ENCODE measurements around the gene ADD3. TPM values are rescaled to one million over a fixed set of nuclear protein-coding genes. Genes with fewer than 3 reads are reported as not detected.

Gene ADD3
- total RNA-seq, 2 donors from 2014 or later: 127 to 131 TPM

DNA sequence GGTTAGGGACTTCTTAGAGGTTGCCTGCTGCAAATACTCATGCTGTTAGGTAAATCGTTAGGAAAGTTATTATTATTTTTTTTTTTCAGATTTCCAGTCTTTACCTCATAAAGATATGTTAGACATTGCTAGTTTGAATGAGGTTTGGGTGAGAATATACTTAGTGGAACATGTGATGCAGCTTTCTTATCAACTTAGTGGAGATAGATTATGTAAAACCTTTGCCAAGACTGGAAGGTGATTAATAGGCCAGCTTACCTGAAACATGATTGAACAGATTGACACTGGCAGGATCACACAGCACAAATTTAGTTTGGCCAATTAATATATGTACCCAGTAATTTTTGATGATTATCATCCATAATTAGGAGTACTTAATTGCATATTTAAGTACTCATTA is 32.3 kb downstream of the ADD3 start:
- Histone ChIP-seq H3K27ac (no peak overlapping the region), H3K4me3 (no peak overlapping the region), H3K9me3 (no peaks in the 10 kb centered on the region), H3K36me3 (no peaks in the 10 kb centered on the region), H3K9ac (ENCODE audit: low read depth in 2 of 2, low read length in 2 of 2) (no peak overlapping the region), H3K27me3 (no peaks in the 10 kb centered on the region), H3K4me1 (no peaks in the 10 kb centered on the region)
- DNase-seq: no peak
- TF ChIP-seq, protein P1, sequence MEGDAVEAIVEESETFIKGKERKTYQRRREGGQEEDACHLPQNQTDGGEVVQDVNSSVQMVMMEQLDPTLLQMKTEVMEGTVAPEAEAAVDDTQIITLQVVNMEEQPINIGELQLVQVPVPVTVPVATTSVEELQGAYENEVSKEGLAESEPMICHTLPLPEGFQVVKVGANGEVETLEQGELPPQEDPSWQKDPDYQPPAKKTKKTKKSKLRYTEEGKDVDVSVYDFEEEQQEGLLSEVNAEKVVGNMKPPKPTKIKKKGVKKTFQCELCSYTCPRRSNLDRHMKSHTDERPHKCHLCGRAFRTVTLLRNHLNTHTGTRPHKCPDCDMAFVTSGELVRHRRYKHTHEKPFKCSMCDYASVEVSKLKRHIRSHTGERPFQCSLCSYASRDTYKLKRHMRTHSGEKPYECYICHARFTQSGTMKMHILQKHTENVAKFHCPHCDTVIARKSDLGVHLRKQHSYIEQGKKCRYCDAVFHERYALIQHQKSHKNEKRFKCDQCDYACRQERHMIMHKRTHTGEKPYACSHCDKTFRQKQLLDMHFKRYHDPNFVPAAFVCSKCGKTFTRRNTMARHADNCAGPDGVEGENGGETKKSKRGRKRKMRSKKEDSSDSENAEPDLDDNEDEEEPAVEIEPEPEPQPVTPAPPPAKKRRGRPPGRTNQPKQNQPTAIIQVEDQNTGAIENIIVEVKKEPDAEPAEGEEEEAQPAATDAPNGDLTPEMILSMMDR (IDR thresholded peaks at IDR 0.05): no peak
- intact Hi-C loops (cut with DNase I): no loop called here

DNA sequence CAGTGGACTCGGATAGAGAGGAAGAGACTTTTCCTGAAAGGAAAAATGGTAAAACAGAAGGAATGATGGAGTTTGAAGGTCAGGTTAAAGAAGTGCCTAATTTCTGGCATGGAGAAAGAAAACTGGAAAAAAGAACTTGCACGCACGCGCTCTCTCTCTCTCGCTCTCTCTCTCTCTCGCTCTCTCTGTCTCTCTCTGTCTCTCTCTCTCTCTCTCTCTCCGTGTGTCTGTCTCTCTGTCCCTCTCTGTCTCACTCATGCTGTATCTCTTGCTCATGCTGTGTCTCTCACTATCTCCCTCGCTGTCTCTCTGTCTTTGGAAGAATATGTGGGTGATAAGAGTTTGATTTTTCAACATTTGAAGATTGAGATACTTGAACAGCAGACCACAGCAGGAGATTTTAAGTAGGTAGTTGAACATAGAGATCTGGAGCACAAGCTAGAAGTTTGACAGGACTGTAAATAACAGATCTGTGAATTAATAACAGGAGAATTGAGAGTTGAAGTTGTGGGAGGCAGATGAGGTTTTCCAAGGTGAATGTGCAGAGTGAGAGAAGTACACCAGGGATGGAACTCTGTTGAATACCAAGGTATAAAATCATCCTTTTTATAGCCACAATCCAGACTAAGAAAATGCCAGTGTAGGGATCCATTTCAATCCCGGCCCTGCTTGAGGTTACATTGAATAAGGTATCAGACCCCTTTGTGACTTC is 33.1 kb downstream of the ADD3 start:
- DNase-seq: no peak
- no peaks in the 10 kb centered on the region for H3K36me3 ChIP-seq
- no peaks in the 10 kb centered on the region for H3K4me1 ChIP-seq
- TF ChIP-seq, protein P1 (IDR thresholded peaks at IDR 0.05): no peak
- no peak overlapping the region for H3K4me3 ChIP-seq
- H3K27ac ChIP-seq: no peak overlapping the region
- H3K27me3 ChIP-seq: no peaks in the 10 kb centered on the region
- H3K9me3 ChIP-seq: no peaks in the 10 kb centered on the region
- no peak overlapping the region for H3K9ac ChIP-seq (ENCODE audit: low read depth in 2 of 2, low read length in 2 of 2)
- intact Hi-C loops (cut with DNase I): no loop called here

DNA sequence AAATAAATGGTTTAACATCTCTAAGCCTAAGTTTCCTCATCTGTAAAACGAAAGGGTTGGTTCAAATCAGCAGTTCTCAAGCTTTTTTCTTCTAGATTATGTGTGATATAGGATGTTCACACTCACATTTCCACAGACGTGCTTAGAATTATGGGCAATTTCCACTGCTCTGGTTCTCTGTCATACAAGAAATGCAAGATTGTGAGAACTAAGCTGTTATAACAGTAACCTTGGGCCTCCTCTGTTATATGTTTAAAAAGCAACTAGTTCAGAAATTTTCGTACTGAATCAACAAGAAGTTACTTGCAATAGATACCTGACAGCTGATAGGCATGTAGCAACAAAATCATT is 33.7 kb downstream of the ADD3 start:
- DNase-seq: no peak
- no peaks in the 10 kb centered on the region for H3K36me3 ChIP-seq
- H3K9me3 ChIP-seq: no peaks in the 10 kb centered on the region
- intact Hi-C loops (cut with DNase I): no loop called here
- H3K4me3 ChIP-seq: no peak overlapping the region
- TF ChIP-seq, protein P1 (IDR thresholded peaks at IDR 0.05): no peak
- H3K27me3 ChIP-seq: no peaks in the 10 kb centered on the region
- no peak overlapping the region for H3K27ac ChIP-seq
- H3K4me1 ChIP-seq: no peaks in the 10 kb centered on the region
- H3K9ac ChIP-seq (ENCODE audit: low read depth in 2 of 2, low read length in 2 of 2): no peak overlapping the region

DNA sequence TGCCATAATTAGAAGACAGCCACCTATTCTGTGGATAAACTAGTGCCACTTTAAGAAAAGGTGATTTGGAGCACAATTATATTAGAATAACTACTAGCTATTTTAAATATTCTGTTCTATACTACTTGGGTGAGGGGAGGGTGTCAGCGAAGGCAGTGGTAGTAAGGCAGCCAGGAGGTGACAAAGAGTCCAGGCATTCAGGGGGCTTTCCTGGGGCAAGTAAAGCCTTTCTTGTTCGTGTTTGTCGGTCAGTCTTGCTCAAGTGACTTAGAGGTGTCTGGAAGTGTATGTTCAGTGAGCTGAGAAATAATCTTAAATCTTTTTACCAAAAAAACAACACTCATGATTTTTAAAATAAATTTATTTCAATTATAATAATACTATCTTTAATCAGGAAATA is 34.4 kb downstream of the ADD3 start:
- H3K36me3 ChIP-seq: no peaks in the 10 kb centered on the region
- no peaks in the 10 kb centered on the region for H3K4me1 ChIP-seq
- no peak overlapping the region for H3K9ac ChIP-seq (ENCODE audit: low read depth in 2 of 2, low read length in 2 of 2)
- TF ChIP-seq, protein P1 (IDR thresholded peaks at IDR 0.05): no peak
- no peaks in the 10 kb centered on the region for H3K27me3 ChIP-seq
- no peak for DNase-seq
- no peaks in the 10 kb centered on the region for H3K9me3 ChIP-seq
- no peak overlapping the region for H3K4me3 ChIP-seq
- no peak overlapping the region for H3K27ac ChIP-seq
- intact Hi-C loops (cut with DNase I): no loop called here

DNA sequence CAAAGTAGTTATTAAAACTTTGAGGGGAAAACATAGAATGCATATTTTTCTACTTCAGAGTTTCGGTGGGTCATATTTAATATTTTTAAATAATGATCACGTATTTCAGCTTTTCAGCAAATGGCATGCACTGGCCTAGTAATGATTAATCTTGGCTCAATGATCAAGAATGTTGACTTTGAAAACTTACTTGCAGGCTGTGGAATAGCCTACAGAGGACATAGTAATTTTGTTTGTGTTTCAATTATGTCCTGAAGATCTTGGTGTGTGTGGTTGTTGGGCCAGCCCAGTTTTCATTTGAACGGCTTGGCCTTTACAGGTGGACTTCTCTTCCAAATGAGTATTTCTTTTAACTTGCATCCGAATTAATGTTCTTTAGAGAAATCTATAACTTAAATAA is 35.1 kb downstream of the ADD3 start:
- Histone ChIP-seq H3K9ac (ENCODE audit: low read depth in 2 of 2, low read length in 2 of 2) (no peak overlapping the region), H3K36me3 (no peaks in the 10 kb centered on the region), H3K27ac (no peak overlapping the region), H3K4me1 (no peaks in the 10 kb centered on the region), H3K9me3 (no peaks in the 10 kb centered on the region), H3K27me3 (no peaks in the 10 kb centered on the region), H3K4me3 (no peak overlapping the region)
- no peak for DNase-seq
- intact Hi-C loops (cut with DNase I): no loop called here
- TF ChIP-seq, protein P1 (IDR thresholded peaks at IDR 0.05): no peak

All from colonic mucosa (tissue), 4 donors.